Measurements from ENCODE around the gene TBC1D3B. TPM values are rescaled to one million over a fixed set of nuclear protein-coding genes. Genes with fewer than 3 reads are reported as not detected.
"Not testable (repeated sequence)": the region's sequence is repeated elsewhere in the genome, so short reads cannot be mapped to it uniquely, and the experiment has no call there.

The TBC1D3B gene
- total RNA-seq, 1 experiment from 2014 or later = 1.4 TPM

- Histone ChIP-seq H2AFZ (ENCODE audit: low read length) (no peak overlapping the region), H3K27me3 (ENCODE audit: low read length) (no peaks in the 10 kb centered on the region), H3K36me3 (ENCODE audit: low read depth, low read length) (no peaks in the 10 kb centered on the region), H3K9ac (ENCODE audit: low read length) (no peak overlapping the region), H3K79me2 (ENCODE audit: low read length) (no peaks in the 10 kb centered on the region), H3F3A (ENCODE audit: low read length, unreplicated experiment) (no peaks in the 10 kb centered on the region), H3K4me2 (ENCODE audit: low read length) (no peak overlapping the region), H3K9me2 (replicated peaks; ENCODE audit: low read length) (no peaks in the 10 kb centered on the region), H3K4me3 (ENCODE audit: low read length) (no peak overlapping the region), H4K20me1 (ENCODE audit: low read length) (no peaks in the 10 kb centered on the region), H3K4me1 (ENCODE audit: insufficient read depth, low read length) (no peaks in the 10 kb centered on the region), H3K27ac (ENCODE audit: low read length) (no peak overlapping the region), H3K9me3 (ENCODE audit: low read length) (no peaks in the 10 kb centered on the region)
- no peak for TF ChIP-seq CTCF (conservative IDR thresholded peaks at IDR 0.05; ENCODE audit: low read depth, low read length)
- TF ChIP-seq EZH2 (IDR thresholded peaks at IDR 0.05; ENCODE audit: low read length, unreplicated experiment) = no peak
- TF ChIP-seq EZH2phosphoT487 (IDR thresholded peaks at IDR 0.05; ENCODE audit: borderline replicate concordance, low read length) = no peak
- no peak for ATAC-seq
- ChIA-PET POLR2A (ENCODE audit: unreplicated experiment) (no interaction called here), CTCF (no interaction called here)
- intact Hi-C loops (cut with micrococcal nuclease) = no loop called here
- DNase-seq = no peak
- no TSS peak for BruUV-seq (replicated peaks)
These were observed 12.5 kb upstream of the TBC1D3B start for GRCh38 chr17:36188891-36189306.

- CTCF ChIA-PET; POLR2A ChIA-PET (ENCODE audit: unreplicated experiment); H3K4me1 ChIP-seq (ENCODE audit: insufficient read depth, low read length); H3K4me3 ChIP-seq (ENCODE audit: low read length); H3K4me2 ChIP-seq (ENCODE audit: low read length); intact Hi-C loops (cut with micrococcal nuclease); BruUV-seq (replicated peaks); ATAC-seq; H4K20me1 ChIP-seq (ENCODE audit: low read length); H3K9me2 ChIP-seq (replicated peaks; ENCODE audit: low read length); H3K36me3 ChIP-seq (ENCODE audit: low read depth, low read length); H3K9me3 ChIP-seq (ENCODE audit: low read length); DNase-seq; H3K9ac ChIP-seq (ENCODE audit: low read length); H3K27ac ChIP-seq (ENCODE audit: low read length); H2AFZ ChIP-seq (ENCODE audit: low read length); H3K27me3 ChIP-seq (ENCODE audit: low read length); H3F3A ChIP-seq (ENCODE audit: low read length, unreplicated experiment); H3K79me2 ChIP-seq (ENCODE audit: low read length): not testable (repeated sequence)
These were observed 11.7 kb upstream of the TBC1D3B start for GRCh38 chr17:36187943-36188665.

- POLR2A ChIA-PET (ENCODE audit: unreplicated experiment); intact Hi-C loops (cut with micrococcal nuclease): not testable (repeated sequence)
These were observed 10.7 kb upstream of the TBC1D3B start for GRCh38 chr17:36186810-36187763.

More at GRCh38 chr17:36186810-36187763, 10.7 kb upstream of the TBC1D3B start:
- H3K9me3 ChIP-seq (ENCODE audit: low read length); H3K27ac ChIP-seq (ENCODE audit: low read length); H3K4me1 ChIP-seq (ENCODE audit: insufficient read depth, low read length); H3K9ac ChIP-seq (ENCODE audit: low read length); H4K20me1 ChIP-seq (ENCODE audit: low read length); H2AFZ ChIP-seq (ENCODE audit: low read length); H3K4me2 ChIP-seq (ENCODE audit: low read length); H3K79me2 ChIP-seq (ENCODE audit: low read length); H3K4me3 ChIP-seq (ENCODE audit: low read length); ATAC-seq; BruUV-seq (replicated peaks); H3K9me2 ChIP-seq (replicated peaks; ENCODE audit: low read length); H3K36me3 ChIP-seq (ENCODE audit: low read depth, low read length); DNase-seq; H3F3A ChIP-seq (ENCODE audit: low read length, unreplicated experiment); CTCF ChIA-PET: not testable (repeated sequence)
- peaks cover 12% of the 10 kb centered on the region for H3K27me3 ChIP-seq (ENCODE audit: low read length)

Data from PC-3 (cell line).